K562 (cell line): ENCODE data around the gene TRAPPC4. TPM values are rescaled to one million over a fixed set of nuclear protein-coding genes. Genes with fewer than 3 reads are reported as not detected.

Experiments
- CBFA2T3 ChIP-seq: fragments of 450-650 bp; IDR thresholded peaks from 2 replicates; pipeline ENCODE4 v1.6.1; 2017
- CHD2 ChIP-seq: IDR thresholded peaks from 2 replicates; pipeline ENCODE4 v1.6.1; 2011; ENCODE audit warnings: low read depth, low read length
- CTBP1 ChIP-seq: fragments of 450-650 bp; IDR thresholded peaks from 2 replicates; pipeline ENCODE4 v1.6.1; 2016; ENCODE audit warnings: borderline replicate concordance
- EP400 ChIP-seq: fragments of 450-650 bp; IDR thresholded peaks from 2 replicates; pipeline ENCODE4 v1.6.1; 2017; ENCODE audit warnings: antibody characterized with exemption, mild to moderate bottlenecking, moderate library complexity
- ESRRA ChIP-seq: fragments of 450-650 bp; IDR thresholded peaks from 2 replicates; pipeline ENCODE4 v1.6.1; 2014; ENCODE audit warnings: low read depth, mild to moderate bottlenecking, moderate library complexity, borderline replicate concordance
- IRF9 ChIP-seq: fragments of 450-650 bp; IDR thresholded peaks from 2 replicates; pipeline ENCODE4 v1.6.1; 2016; ENCODE audit warnings: missing biosample characterization, missing genetic modification characterization
- KLF1 ChIP-seq: fragments of 450-650 bp; IDR thresholded peaks from 2 replicates; pipeline ENCODE4 v1.6.1; 2016; ENCODE audit warnings: missing genetic modification characterization, missing compliant biosample characterization
- KLF6 ChIP-seq: fragments of 250-450 bp; sonication (Bioruptor Pico); IDR thresholded peaks from 2 replicates; pipeline ENCODE4 v1.4.0; 2020; ENCODE audit warnings: mild to moderate bottlenecking, moderate library complexity, borderline replicate concordance
- PHB ChIP-seq: fragments of 250-450 bp; sonication (Bioruptor Pico); IDR thresholded peaks from 2 replicates; pipeline ENCODE4 v1.5.0; 2021
- RBBP5 ChIP-seq: fragments of 200-600 bp; sonication (generic); IDR thresholded peaks from 2 replicates; pipeline ENCODE4 v1.6.1; 2012; ENCODE audit warnings: borderline replicate concordance, mild to moderate bottlenecking, low read length, control low read depth, inconsistent platforms; ENCODE audit not compliant: insufficient read depth, poor library complexity, severe bottlenecking
- SRF ChIP-seq, 2 experiments: fragments of 250-450, 450-650 bp in 1 of 2; sonication (Bioruptor Pico) in 1 of 2; sonication (generic) in 1 of 2; formaldehyde crosslinking; IDR thresholded peaks; 2 replicates each; pipeline versions ENCODE4 v1.5.0 to v1.5.1; 2020 to 2022; ENCODE audit warnings: mild to moderate bottlenecking in 1 of 2, missing genetic modification reagents in 1 of 2
- TAF7 ChIP-seq: fragments of 450-650 bp; IDR thresholded peaks from 2 replicates; pipeline ENCODE4 v1.6.1; 2016; ENCODE audit warnings: missing genetic modification characterization, missing compliant biosample characterization
- ZNF197 ChIP-seq: fragments of 200-800 bp; sonication (Bioruptor generic); IDR thresholded peaks from 2 replicates; pipeline ENCODE4 v1.6.1; 2016; ENCODE audit warnings: low read depth, missing genetic modification characterization, missing compliant biosample characterization
- ZNF277 ChIP-seq: fragments of 250-450 bp; sonication (Bioruptor Pico); IDR thresholded peaks from 2 replicates; pipeline ENCODE4 v1.8.0; 2022; ENCODE audit warnings: inconsistent platforms, mild to moderate bottlenecking, moderate library complexity, borderline replicate concordance
- ZNF830 ChIP-seq: fragments of 250-450 bp; sonication (Bioruptor Pico); IDR thresholded peaks from 2 replicates; pipeline ENCODE4 v1.5.0; 2021; ENCODE audit warnings: mild to moderate bottlenecking
- polyA plus RNA-seq, 8 experiments: library from polyadenylated mRNA; depleted of rRNA in 4 of 8; stranded (reverse) in 5 of 8; unstranded in 3 of 8; fragments of >200 nt; fragmentation: Nextera tagmentation in 2 of 8; fragmentation: Illumina TruSeq in 1 of 8; extraction: Ambion mirVana in 2 of 8; extraction: Trizol in 1 of 8; gene quantifications; 2 replicates each; pipeline versions ENCODE4 v1.2.1 to v1.2.3, GENCODE V29; 2011 to 2014; ENCODE audit warnings: inconsistent platforms in 1 of 8, missing spikeins in 1 of 8
- total RNA-seq, 7 experiments: library from RNA; depleted of rRNA in 6 of 7; stranded (reverse); fragments of >200 nt in 6 of 7; fragmentation: Illumina TruSeq in 2 of 7; extraction: Trizol in 2 of 7; gene quantifications; 2 replicates each; pipeline versions ENCODE4 v1.2.1 to v1.2.3, GENCODE V29; 2011 to 2021; ENCODE audit warnings: low replicate concordance in 1 of 7
- TF ChIP-seq, protein P1 (sequence below): sonication (generic); formaldehyde crosslinking; IDR thresholded peaks from 2 replicates; pipeline ENCODE4 v1.8.0; 2022; ENCODE audit warnings: mild to moderate bottlenecking, missing genetic modification reagents
- TF ChIP-seq, protein P2 (sequence below): sonication (generic); IDR thresholded peaks from 2 replicates; pipeline ENCODE4 v1.6.1; 2016
- TF ChIP-seq, protein P3 (sequence below): sonication (generic); formaldehyde crosslinking; IDR thresholded peaks from 2 replicates; pipeline ENCODE4 v1.8.0; 2022; ENCODE audit warnings: mild to moderate bottlenecking, missing genetic modification reagents, borderline replicate concordance
- TF ChIP-seq, protein P4 (sequence below): sonication (generic); formaldehyde crosslinking; IDR thresholded peaks from 2 replicates; pipeline ENCODE4 v1.4.0; 2020; ENCODE audit warnings: mild to moderate bottlenecking, missing genetic modification reagents

The TRAPPC4 gene
- total and polyA plus RNA-seq, 9 of the 15 experiments (the other 6 are each of a cell fraction or from before 2014, with no cell fraction given), result 121 to 524 (median 142) TPM

DNA sequence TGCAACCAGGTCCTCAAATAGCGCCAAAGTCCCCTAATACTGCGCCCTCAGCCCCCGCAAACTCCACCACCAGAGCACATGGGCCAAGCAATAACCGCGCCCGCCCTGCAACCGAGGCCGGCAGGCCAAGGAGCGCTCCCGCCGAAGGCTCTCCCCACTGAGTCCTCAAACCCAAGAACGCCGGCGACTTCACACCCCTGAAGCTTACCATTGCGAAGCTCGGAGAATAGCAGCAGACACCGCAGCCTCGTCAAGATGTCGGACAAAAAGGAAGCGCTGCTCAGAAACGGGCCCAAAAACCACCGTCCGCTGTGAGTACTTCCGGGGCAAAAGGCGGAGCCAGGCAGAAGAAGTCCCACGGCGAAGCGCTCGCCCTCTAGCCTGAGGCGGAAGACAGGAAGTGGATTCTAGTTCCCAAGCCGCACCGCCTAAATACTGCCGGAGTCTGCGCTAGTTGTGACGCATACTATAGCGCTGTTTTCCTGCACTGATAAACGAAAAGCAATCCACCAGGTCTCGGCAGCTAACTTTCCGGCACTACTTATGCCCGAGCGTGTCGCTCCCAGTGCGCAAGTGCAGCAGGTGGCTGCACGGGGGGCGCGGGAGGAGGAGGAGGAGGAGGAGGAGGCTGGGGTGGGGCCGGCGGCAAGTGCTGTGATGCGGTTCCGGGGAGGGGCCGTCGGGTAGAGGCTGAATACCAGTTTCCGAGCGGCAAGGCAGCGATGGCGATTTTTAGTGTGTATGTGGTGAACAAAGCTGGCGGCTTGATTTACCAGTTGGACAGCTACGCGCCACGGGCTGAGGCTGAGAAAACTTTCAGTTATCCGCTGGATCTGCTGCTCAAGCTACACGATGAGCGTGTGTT, at the start of gene TRAPPC4, which contains the start of gene RPS25 (continued):
- peak in 1 of 2 experiments; percentile 14; a peak in 1 of 4 replicates for TF ChIP-seq SRF (CRISPR knock-in tag; IDR thresholded peaks at IDR 0.05)
- TF ChIP-seq, protein P1, sequence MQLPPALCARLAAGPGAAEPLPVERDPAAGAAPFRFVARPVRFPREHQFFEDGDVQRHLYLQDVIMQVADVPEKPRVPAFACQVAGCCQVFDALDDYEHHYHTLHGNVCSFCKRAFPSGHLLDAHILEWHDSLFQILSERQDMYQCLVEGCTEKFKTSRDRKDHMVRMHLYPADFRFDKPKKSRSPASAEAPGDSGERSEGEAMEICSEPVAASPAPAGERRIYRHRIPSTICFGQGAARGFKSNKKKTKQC, result peak; percentile 53; the same call in 1 of the 2 replicates
- TF ChIP-seq ESRRA, result peak; percentile 76
- no peak for TF ChIP-seq ZNF197
- TF ChIP-seq, protein P2, sequence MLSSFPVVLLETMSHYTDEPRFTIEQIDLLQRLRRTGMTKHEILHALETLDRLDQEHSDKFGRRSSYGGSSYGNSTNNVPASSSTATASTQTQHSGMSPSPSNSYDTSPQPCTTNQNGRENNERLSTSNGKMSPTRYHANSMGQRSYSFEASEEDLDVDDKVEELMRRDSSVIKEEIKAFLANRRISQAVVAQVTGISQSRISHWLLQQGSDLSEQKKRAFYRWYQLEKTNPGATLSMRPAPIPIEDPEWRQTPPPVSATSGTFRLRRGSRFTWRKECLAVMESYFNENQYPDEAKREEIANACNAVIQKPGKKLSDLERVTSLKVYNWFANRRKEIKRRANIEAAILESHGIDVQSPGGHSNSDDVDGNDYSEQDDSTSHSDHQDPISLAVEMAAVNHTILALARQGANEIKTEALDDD, result peak; percentile 35; the same call in 1 of the 2 replicates
- TF ChIP-seq ZNF277 (CRISPR knock-in tag), result no peak
- TF ChIP-seq, protein P3, sequence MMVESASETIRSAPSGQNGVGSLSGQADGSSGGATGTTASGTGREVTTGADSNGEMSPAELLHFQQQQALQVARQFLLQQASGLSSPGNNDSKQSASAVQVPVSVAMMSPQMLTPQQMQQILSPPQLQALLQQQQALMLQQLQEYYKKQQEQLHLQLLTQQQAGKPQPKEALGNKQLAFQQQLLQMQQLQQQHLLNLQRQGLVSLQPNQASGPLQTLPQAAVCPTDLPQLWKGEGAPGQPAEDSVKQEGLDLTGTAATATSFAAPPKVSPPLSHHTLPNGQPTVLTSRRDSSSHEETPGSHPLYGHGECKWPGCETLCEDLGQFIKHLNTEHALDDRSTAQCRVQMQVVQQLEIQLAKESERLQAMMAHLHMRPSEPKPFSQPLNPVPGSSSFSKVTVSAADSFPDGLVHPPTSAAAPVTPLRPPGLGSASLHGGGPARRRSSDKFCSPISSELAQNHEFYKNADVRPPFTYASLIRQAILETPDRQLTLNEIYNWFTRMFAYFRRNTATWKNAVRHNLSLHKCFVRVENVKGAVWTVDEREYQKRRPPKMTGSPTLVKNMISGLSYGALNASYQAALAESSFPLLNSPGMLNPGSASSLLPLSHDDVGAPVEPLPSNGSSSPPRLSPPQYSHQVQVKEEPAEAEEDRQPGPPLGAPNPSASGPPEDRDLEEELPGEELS (CRISPR knock-in tag), result peak; percentile 53; the same call in 1 of the 2 replicates
- TF ChIP-seq ZNF830 (CRISPR knock-in tag), result no peak
- TF ChIP-seq CHD2, result peak; percentile 18; the same call in 1 of the 2 replicates
- TF ChIP-seq, protein P4, sequence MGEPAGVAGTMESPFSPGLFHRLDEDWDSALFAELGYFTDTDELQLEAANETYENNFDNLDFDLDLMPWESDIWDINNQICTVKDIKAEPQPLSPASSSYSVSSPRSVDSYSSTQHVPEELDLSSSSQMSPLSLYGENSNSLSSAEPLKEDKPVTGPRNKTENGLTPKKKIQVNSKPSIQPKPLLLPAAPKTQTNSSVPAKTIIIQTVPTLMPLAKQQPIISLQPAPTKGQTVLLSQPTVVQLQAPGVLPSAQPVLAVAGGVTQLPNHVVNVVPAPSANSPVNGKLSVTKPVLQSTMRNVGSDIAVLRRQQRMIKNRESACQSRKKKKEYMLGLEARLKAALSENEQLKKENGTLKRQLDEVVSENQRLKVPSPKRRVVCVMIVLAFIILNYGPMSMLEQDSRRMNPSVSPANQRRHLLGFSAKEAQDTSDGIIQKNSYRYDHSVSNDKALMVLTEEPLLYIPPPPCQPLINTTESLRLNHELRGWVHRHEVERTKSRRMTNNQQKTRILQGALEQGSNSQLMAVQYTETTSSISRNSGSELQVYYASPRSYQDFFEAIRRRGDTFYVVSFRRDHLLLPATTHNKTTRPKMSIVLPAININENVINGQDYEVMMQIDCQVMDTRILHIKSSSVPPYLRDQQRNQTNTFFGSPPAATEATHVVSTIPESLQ (CRISPR knock-in tag), result no peak
- TF ChIP-seq PHB (CRISPR knock-in tag), result peak; percentile 25; the same call in 1 of the 2 replicates
- TF ChIP-seq TAF7 (tag), result peak; percentile 65
- TF ChIP-seq KLF1 (tag), result peak; percentile 52; the same call in 1 of the 2 replicates
- TF ChIP-seq CTBP1, result peak; percentile 79
- no peak for TF ChIP-seq IRF9 (tag)
- peak; percentile 100 for TF ChIP-seq EP400
- TF ChIP-seq CBFA2T3, result no peak
- TF ChIP-seq KLF6 (CRISPR knock-in tag), result peak; percentile 73; the same call in 1 of the 2 replicates
- peak; percentile 92 for TF ChIP-seq RBBP5
